BJ (cell line): Measurements from ENCODE around the gene ATF7IP. TPM values are rescaled to one million over a fixed set of nuclear protein-coding genes. Genes with fewer than 3 reads are reported as not detected.

Experiments
- CTCF ChIA-PET: fragments of 350-600 bp; formaldehyde crosslinking; extraction: SDS; loops from one replicate; lab custom pipeline; 2021; ENCODE audit warnings: antibody characterized with exemption, inconsistent platforms; lab: Yijun Ruan, JAX
- POLR2A ChIA-PET: fragments of 300-600 bp; sonication (Branson Sonifier 250); formaldehyde crosslinking; extraction: SDS; loops from one replicate; lab custom pipeline; 2021; ENCODE audit warnings: antibody characterized with exemption; lab: Charles Lee
- DNase-seq: peaks from one replicate; pipeline ENCODE4 v3.0.0-alpha.2; 2011; ENCODE audit warnings: low read depth
- H3K27me3 ChIP-seq: 2 replicates; pipeline ENCODE4 v1.6.0; 2011; ENCODE audit warnings: low read length; ENCODE audit not compliant: control insufficient read depth, insufficient read depth
- H3K36me3 ChIP-seq: 2 replicates; pipeline ENCODE4 v1.5.1; 2011; ENCODE audit warnings: low read length; ENCODE audit not compliant: control insufficient read depth, insufficient read depth
- H3K4me3 ChIP-seq: 2 replicates; pipeline ENCODE4 v1.5.1; 2011; ENCODE audit warnings: low read depth, mild to moderate bottlenecking, control low read depth, low read length
- polyA plus RNA-seq: library from polyadenylated mRNA; depleted of rRNA; stranded (reverse); fragments of >200 nt; gene quantifications from 2 replicates; pipeline ENCODE4 v1.2.3, GENCODE V29; 2011; rRNA removed
- TF ChIP-seq, protein P1 (sequence below): IDR thresholded peaks from 2 replicates; pipeline ENCODE4 v1.5.1; 2011; ENCODE audit warnings: low read depth, mild to moderate bottlenecking, control low read depth, inconsistent platforms, low read length, moderate library complexity; ENCODE audit not compliant: insufficient read depth

Gene ATF7IP
- polyA plus RNA-seq, 1 experiment = 8.1 TPM

DNA sequence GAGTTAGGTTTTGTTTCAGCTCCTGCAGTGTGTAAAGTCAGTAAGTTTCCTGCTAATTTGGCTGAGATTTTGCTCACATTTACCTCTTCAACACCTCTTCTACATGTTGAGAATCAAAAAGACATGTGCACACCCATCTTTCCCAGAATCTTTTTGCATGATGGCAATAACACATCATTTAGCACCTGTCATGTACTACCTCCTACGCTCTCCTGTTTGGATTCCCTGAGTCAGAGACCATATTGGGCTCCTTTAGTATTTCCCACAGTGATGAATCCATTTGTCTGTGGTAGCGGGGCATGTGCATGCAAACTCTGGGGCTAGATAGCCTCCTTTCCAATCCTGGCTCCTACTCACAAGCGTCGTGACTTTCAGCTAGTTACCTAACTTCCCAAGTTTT lies 182.1 kb downstream of the ATF7IP start:
- TF ChIP-seq, protein P1, sequence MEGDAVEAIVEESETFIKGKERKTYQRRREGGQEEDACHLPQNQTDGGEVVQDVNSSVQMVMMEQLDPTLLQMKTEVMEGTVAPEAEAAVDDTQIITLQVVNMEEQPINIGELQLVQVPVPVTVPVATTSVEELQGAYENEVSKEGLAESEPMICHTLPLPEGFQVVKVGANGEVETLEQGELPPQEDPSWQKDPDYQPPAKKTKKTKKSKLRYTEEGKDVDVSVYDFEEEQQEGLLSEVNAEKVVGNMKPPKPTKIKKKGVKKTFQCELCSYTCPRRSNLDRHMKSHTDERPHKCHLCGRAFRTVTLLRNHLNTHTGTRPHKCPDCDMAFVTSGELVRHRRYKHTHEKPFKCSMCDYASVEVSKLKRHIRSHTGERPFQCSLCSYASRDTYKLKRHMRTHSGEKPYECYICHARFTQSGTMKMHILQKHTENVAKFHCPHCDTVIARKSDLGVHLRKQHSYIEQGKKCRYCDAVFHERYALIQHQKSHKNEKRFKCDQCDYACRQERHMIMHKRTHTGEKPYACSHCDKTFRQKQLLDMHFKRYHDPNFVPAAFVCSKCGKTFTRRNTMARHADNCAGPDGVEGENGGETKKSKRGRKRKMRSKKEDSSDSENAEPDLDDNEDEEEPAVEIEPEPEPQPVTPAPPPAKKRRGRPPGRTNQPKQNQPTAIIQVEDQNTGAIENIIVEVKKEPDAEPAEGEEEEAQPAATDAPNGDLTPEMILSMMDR = no peak
- POLR2A ChIA-PET = no interaction called here
- CTCF ChIA-PET = no interaction called here
- no peak for DNase-seq
- Histone ChIP-seq H3K4me3 (no peak overlapping the region), H3K36me3 (no peaks in the 10 kb centered on the region), H3K27me3 (no peaks in the 10 kb centered on the region)

DNA sequence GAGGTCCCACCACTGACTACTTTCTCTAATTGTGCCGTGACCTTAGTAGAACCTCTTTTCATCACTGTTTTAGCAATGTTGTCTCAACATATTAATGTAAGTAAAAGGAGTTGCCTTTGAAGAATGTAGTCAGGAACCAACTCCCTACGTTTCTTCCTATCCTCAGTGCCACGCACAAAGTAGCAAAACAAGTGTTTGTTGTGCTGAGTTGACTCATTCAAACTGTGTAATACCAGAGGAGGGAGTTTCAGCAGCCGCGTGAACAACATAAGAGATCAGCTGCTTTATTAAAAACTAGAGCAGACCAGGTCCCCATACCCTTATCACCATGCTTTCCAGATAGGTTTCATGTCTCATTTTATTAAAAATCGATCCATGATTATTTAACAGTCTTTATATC lies 183.1 kb downstream of the ATF7IP start:
- ChIA-PET CTCF (no interaction called here), POLR2A (no interaction called here)
- H3K4me3 ChIP-seq = no peak overlapping the region
- no peaks in the 10 kb centered on the region for H3K27me3 ChIP-seq
- H3K36me3 ChIP-seq = no peaks in the 10 kb centered on the region
- TF ChIP-seq, protein P1 = no peak
- no peak for DNase-seq

Other genes with a start within 250 kb of the ATF7IP start
- 0.38 and 0.51 TPM in 2 replicates for gene PLBD1, start 202.2 kb downstream of the ATF7IP start, polyA plus RNA-seq